Placental epithelial cell (primary cell): ENCODE data around the gene HTT-AS. TPM values are rescaled to one million over a fixed set of nuclear protein-coding genes. Genes with fewer than 3 reads are reported as not detected.

Source experiments
- small RNA-seq: library from RNA; depleted of rRNA; stranded (forward); fragments of <200 nt; gene quantifications from one replicate; pipeline ENCODE3, GENCODE V24; 2012
- total RNA-seq: library from RNA; depleted of rRNA; stranded (reverse); fragments of >200 nt; gene quantifications from 2 replicates; pipeline ENCODE4 v1.2.3, GENCODE V29; 2012

Gene HTT-AS
- not detected in 2 replicates for total RNA-seq

GRCh38 chr4:3074078-3074845 is at the start of gene HTT-AS, which contains the start of gene HTT:
Gene HTT-AS (minus strand): TSS chr4:3074538.
Gene HTT (plus strand): TSS chr4:3074681. CDS start chr4:3074826, 145 bp downstream.

Small RNAs within 50 kb of the gene (small RNA-seq; reads per million reads assigned to genes)
- gene RF02134 = not detected
- not detected for gene RF02135
- gene RNU6-204P = 0.43 reads per million, percentile 21 among the genes with 10 or more reads in this experiment

Other genes starting within 250 kb of the HTT-AS start
- gene ADD1, start 230.7 kb downstream of the HTT-AS start, total RNA-seq = 165 and 194 TPM in 2 replicates
- gene NOP14, start 111.1 kb downstream of the HTT-AS start, total RNA-seq = 14.1 and 18.2 TPM in 2 replicates
- 5.5 and 7.8 TPM in 2 replicates for gene GRK4, start 111.0 kb downstream of the HTT-AS start, total RNA-seq
- gene HTT, start 143 bp upstream of the HTT-AS start, total RNA-seq = 58.1 and 60.4 TPM in 2 replicates
- 1.7 and 2.7 TPM in 2 replicates for gene MSANTD1, start 174.6 kb upstream of the HTT-AS start, total RNA-seq
- 14.3 and 38.5 TPM in 2 replicates for gene RGS12, start 218.5 kb upstream of the HTT-AS start, total RNA-seq